AG04449 (cell line): Measurements from ENCODE around the gene CTNNA2.

Source experiments
- CTCF ChIA-PET: fragments of 350-600 bp; formaldehyde crosslinking; extraction: SDS; loops from one replicate; lab custom pipeline; 2021; ENCODE audit warnings: antibody characterized with exemption; lab: Yijun Ruan, JAX
- POLR2A ChIA-PET: fragments of 400-600, 350-600 bp; formaldehyde crosslinking; extraction: SDS; loops from one replicate; lab custom pipeline; 2020; ENCODE audit warnings: antibody characterized with exemption, inconsistent platforms; lab: Yijun Ruan, JAX
- DNase-seq: peaks from one replicate; pipeline ENCODE4 v3.0.0-alpha.2; 2010; ENCODE audit warnings: low read depth, low spot score
- H3K4me3 ChIP-seq: 2 replicates; pipeline ENCODE4 v1.5.1; 2011; ENCODE audit warnings: low read depth, mild to moderate bottlenecking, control low read depth, low read length
- TF ChIP-seq, protein P1 (sequence below): IDR thresholded peaks from one replicate; pipeline ENCODE4 v1.5.1; 2011; ENCODE audit warnings: mild to moderate bottlenecking, moderate library complexity, low read length, control low read depth, inconsistent platforms; ENCODE audit not compliant: insufficient read depth; ENCODE audit errors: missing control alignments

The CTNNA2 gene

DNA sequence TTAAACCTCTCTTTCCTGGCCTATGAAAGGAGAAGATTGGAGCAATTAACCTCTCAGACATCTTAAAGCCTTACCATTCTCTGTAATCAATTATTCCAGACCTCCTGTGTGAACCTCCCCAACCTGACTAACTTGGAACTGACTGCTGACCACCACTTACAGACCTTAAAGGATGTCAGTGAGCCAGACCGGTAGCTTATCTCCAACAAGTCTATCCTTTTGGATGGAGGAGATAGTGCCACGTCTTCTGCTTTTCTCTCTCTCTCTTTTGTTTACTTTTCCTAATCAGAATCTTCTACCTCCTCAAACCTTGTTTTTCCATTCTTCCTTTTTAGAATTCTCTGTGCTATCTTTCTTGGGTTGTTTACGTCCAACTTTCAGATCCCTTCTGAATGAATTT, 734.5 kb downstream of the CTNNA2 start:
- TF ChIP-seq, protein P1, sequence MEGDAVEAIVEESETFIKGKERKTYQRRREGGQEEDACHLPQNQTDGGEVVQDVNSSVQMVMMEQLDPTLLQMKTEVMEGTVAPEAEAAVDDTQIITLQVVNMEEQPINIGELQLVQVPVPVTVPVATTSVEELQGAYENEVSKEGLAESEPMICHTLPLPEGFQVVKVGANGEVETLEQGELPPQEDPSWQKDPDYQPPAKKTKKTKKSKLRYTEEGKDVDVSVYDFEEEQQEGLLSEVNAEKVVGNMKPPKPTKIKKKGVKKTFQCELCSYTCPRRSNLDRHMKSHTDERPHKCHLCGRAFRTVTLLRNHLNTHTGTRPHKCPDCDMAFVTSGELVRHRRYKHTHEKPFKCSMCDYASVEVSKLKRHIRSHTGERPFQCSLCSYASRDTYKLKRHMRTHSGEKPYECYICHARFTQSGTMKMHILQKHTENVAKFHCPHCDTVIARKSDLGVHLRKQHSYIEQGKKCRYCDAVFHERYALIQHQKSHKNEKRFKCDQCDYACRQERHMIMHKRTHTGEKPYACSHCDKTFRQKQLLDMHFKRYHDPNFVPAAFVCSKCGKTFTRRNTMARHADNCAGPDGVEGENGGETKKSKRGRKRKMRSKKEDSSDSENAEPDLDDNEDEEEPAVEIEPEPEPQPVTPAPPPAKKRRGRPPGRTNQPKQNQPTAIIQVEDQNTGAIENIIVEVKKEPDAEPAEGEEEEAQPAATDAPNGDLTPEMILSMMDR = no peak
- CTCF ChIA-PET = interaction anchor here (0.6 kb wide), 1 partner anchor 9 kb away, joined by 5 read pairs; no protein-coding TSS in a partner anchor
- POLR2A ChIA-PET = no interaction called here
- DNase-seq = no peak
- H3K4me3 ChIP-seq = no peak overlapping the region

DNA sequence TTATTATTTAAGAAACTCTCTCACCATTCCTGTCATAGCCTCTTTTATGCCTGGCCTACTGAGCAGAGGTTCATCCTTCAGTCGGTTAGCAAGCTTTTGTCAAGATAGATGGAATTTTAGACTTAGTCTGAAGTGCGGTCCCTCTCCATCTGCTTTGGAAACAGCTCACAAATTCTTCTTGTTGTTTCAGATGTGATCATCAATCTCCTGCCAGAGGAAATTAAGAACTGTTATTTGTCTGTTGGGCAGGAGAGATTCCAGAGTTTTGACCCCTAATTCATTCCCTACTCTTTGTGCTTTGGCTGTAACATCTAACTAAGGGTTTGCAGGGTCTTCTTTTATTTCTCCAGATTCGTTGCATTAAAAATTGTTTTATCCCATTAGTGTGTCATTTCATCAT, 735.3 kb downstream of the CTNNA2 start:
- no peak overlapping the region for H3K4me3 ChIP-seq
- DNase-seq = no peak
- CTCF ChIA-PET = interaction anchor here (0.7 to 5.9 kb wide), 3 partner anchors 9 to 250 kb away, joined by 4 to 34 read pairs (median 4); no protein-coding TSS in a partner anchor
- TF ChIP-seq, protein P1 = no peak
- POLR2A ChIA-PET = no interaction called here

DNA sequence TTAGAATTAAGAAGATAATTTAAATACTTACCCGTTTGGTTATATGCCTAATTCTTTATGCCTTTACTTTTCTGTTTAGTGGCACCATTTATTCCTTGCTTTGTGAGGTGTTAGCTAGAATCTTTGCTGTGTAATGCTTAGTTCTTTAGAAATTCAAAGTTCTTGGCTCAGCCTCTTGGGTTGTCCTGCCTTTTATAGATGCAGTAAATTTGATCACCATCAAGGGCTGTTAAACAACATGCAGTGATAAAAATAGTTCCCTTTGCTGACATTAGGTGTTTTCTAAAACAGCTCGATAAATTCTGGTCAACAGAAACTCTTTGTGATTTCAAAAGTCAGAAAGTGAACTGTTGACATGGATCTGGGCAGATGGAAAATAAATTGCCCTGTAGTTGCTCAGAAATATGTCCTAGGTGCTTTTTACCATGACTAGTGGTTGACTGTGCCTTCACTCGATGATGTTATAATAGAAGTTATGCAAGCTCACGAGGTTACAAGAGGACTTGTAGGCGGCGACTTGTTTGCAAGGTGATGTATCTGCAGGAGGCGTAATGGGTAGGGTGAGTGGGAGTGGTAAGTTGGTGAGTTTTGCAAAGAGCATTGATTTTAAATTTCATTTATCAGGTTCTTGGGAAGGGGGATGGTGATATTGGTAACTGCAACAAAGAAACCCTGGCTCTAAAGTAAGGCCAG, 739.6 kb downstream of the CTNNA2 start:
- ChIA-PET CTCF (interaction anchor here (5.9 kb wide), 1 partner anchor 14 kb away, joined by 34 read pairs; no protein-coding TSS in a partner anchor), POLR2A (no interaction called here)
- H3K4me3 ChIP-seq = no peak overlapping the region
- DNase-seq = no peak
- TF ChIP-seq, protein P1 = no peak

DNA sequence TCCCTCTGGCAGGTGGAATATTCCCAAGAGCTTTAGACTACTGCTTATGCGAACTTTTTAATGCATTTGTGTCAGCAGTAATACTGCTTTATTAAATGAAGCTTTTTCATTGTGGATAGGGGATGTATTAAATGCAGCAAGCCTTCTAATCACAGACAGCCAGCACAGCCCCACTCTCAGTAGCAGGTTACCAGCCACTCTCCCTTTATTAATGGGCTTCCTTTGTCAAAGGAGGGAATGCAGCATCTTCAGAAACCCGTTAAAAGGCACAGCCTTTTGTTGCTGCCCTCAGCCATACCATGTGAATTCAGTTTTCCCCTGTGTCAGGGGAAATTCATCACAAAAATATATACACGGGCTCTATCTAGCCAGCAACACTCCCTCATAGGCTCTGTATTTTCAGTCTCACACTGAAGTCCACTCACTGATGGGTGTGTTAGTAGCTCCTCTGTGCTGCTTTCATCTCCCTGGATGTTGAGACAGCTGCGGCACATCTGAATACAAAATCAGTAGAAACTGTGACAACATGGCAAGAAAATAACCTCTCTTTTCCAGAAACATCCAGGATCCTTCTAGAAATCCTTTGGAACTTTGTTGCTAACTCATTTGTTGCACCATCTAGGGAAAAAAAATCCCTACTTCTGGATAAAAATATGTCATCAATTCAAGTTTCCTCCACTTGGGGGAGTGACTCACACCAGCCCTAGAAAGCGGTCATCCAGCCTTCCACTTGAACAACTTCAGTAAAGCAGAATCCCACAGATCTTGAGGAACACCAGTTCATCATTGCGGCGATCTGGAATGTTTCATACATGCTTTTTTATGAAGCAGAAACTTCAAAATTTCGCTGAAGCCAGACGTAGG, 743.3 kb downstream of the CTNNA2 start:
- CTCF ChIA-PET = interaction anchor here (2.3 to 3.8 kb wide), 3 partner anchors 13 to 243 kb away, joined by 13 to 23 read pairs (median 18); no protein-coding TSS in a partner anchor
- no peak for DNase-seq
- POLR2A ChIA-PET = no interaction called here

DNA sequence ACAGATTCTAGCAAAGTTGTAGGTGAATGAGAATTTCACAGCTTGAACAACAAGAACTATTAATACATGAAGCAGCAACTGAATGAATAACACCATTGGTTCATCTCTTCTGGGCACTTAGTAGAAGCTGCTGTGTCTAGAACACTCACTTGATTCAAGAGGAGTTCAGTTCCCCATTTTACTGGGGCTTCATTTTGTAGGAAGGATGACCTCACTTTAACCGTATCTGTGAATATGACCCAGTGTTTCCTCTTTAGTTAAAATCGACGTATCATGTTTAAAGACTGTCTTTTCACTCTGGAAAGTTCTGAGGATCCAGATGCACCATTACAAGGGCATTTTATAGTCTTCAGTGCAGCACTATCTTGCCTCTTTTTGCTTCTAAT, 743.9 kb downstream of the CTNNA2 start:
- DNase-seq = no peak
- no peak overlapping the region for H3K4me3 ChIP-seq
- TF ChIP-seq, protein P1 = no peak
- ChIA-PET CTCF (interaction anchor here (2.3 to 3.8 kb wide), 3 partner anchors 14 to 242 kb away, joined by 13 to 23 read pairs (median 18); no protein-coding TSS in a partner anchor), POLR2A (no interaction called here)

More for the DNA sequence above, 743.3 kb downstream of the CTNNA2 start:
- TF ChIP-seq, protein P1 = peak; percentile 21
- H3K4me3 ChIP-seq = no peak overlapping the region
